Lower lobe of right lung (tissue), 2 donors: Measurements from ENCODE around the gene IQCN. TPM values are rescaled to one million over a fixed set of nuclear protein-coding genes. Genes with fewer than 3 reads are reported as not detected.
A peak's percentile ranks its signal among the peaks of the same experiment; 100 is the strongest.

Experiments
- ATAC-seq, 2 donors: fragments of 200-7000 bp; cut with Tn5 transposase; one replicate each; pipeline ENCODE4 v1.9.1; 2020 to 2022; ENCODE audit warnings: mild to moderate bottlenecking in 2 of 2, moderate library complexity in 2 of 2
- DNase-seq: peaks from one replicate; pipeline ENCODE4 v3.0.0-alpha.2; 2020
- H3K27ac ChIP-seq: fragments of 200-600 bp; one replicate; pipeline ENCODE4 v1.8.0; 2022
- H3K27me3 ChIP-seq: fragments of 200-600 bp; one replicate; pipeline ENCODE4 v1.8.0; 2022; ENCODE audit warnings: low read depth
- H3K36me3 ChIP-seq: fragments of 200-600 bp; one replicate; pipeline ENCODE4 v1.8.0; 2022; ENCODE audit warnings: mild to moderate bottlenecking
- H3K4me1 ChIP-seq: fragments of 200-600 bp; one replicate; pipeline ENCODE4 v1.8.0; 2022
- H3K4me3 ChIP-seq: fragments of 200-600 bp; one replicate; pipeline ENCODE4 v1.8.0; 2022; ENCODE audit warnings: mild to moderate bottlenecking
- H3K9me3 ChIP-seq: fragments of 200-600 bp; one replicate; pipeline ENCODE4 v1.8.0; 2022
- intact Hi-C: fragments of 100-400 bp; cut with DNase I; formaldehyde crosslinking; loops from one replicate; pipeline ENCODE4 v1.11.0; 2022
- total RNA-seq: library from RNA; stranded (reverse); fragmentation: NEBNext Ultra II Directional; extraction: Animal tissue kit (Norgen Biotek cat#: 25700); gene quantifications from one replicate; pipeline ENCODE4 v1.2.1, GENCODE V29; 2021
- TF ChIP-seq, protein P1 (sequence below): fragments of 200-600 bp; IDR thresholded peaks from one replicate; pipeline ENCODE4 v1.8.0; 2022; ENCODE audit warnings: antibody characterized with exemption, mild to moderate bottlenecking
- donor health status: DM: no; HTN: yes; CAD: no; lungs with severe emphysema.

IQCN gene
- total RNA-seq, 1 donor from 2014 or later: 4.1 TPM

DNA sequence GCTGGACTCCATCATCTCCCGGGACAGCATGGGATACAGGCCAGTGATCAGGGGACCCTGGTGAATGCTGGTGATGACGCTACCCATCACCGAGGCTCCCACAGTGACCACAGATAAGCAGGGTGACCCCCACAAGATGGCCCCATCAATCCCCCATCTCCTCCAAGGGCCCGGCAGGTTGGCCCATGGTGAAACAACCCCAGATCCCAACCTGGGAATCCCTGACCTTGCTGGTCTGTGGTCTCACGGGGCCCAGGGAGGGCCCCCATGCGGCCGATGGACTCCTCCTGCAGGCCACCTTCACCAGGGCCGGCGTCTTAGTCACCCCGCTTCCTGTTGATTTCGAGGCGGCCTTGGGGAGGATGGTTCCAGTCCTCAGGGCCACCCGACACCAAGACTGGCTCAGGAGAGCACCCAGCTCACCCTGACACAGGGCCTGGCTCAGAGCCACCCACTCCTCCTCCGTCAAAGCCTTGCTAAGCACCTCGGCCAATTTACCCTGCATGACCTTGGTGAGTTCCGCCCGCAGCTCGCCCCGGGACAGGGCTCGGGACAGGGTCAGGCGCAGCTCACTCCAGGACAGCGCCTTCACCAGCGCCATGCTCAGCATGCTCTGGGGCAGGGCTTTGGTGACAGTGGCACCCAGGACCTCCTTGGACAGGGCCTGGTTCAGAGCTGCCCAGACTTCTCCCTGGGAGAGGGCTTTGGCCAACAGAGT, 10.0 kb downstream of the IQCN start:
- H3K27ac ChIP-seq: no peak overlapping the region
- ATAC-seq: peak in 1 of 2 donors; percentile 1
- H3K27me3 ChIP-seq: no peaks in the 10 kb centered on the region
- no peak overlapping the region for H3K4me3 ChIP-seq
- TF ChIP-seq, protein P1, sequence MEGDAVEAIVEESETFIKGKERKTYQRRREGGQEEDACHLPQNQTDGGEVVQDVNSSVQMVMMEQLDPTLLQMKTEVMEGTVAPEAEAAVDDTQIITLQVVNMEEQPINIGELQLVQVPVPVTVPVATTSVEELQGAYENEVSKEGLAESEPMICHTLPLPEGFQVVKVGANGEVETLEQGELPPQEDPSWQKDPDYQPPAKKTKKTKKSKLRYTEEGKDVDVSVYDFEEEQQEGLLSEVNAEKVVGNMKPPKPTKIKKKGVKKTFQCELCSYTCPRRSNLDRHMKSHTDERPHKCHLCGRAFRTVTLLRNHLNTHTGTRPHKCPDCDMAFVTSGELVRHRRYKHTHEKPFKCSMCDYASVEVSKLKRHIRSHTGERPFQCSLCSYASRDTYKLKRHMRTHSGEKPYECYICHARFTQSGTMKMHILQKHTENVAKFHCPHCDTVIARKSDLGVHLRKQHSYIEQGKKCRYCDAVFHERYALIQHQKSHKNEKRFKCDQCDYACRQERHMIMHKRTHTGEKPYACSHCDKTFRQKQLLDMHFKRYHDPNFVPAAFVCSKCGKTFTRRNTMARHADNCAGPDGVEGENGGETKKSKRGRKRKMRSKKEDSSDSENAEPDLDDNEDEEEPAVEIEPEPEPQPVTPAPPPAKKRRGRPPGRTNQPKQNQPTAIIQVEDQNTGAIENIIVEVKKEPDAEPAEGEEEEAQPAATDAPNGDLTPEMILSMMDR: no peak
- no peaks in the 10 kb centered on the region for H3K4me1 ChIP-seq
- intact Hi-C loops: no loop called here
- peaks cover 41% of the 10 kb centered on the region for H3K36me3 ChIP-seq
- no peaks in the 10 kb centered on the region for H3K9me3 ChIP-seq
- DNase-seq: no peak

DNA sequence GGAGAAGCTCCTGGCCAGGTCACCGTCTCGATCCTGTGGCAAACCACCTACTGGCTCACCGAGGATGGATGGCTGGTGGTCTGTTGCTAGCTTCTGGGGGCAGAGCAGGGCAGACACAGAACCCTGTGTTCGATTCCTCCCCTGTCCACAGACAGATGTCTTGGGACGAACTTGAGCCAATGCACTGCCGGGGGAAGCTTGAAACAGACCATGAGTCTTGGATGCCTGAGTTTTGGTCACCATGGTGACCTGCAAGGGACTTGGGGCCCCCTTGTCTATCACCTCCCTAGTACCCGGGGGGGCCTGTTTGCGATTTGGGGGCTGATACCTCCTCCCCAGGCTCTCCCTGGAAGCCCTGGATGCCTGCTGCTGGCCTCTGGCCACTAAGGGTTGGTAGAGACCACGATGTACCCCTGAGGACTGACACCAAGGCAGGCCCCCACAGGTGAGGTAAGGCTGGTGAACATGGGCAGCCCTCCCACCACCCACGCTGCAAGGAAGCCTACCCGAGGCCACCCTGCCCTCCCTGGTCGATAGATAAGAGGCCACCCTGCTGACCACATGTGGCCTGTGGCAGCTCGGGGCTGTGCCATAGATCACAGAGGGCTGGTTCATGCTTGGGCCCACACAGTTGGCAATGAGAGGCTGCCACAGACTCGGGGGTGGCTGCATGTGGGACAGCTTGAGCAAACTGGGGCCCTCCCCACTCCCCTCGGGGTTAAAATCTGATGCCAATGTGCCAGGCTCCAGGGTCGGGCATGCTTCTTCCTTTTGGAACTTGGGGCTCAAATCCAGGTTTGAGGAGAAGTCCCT, 10.7 kb downstream of the IQCN start:
- TF ChIP-seq, protein P1: no peak
- peaks cover 41% of the 10 kb centered on the region for H3K36me3 ChIP-seq
- ATAC-seq: no peak
- H3K9me3 ChIP-seq: no peaks in the 10 kb centered on the region
- H3K27me3 ChIP-seq: no peaks in the 10 kb centered on the region
- no peak overlapping the region for H3K4me3 ChIP-seq
- no peak for DNase-seq
- no peaks in the 10 kb centered on the region for H3K4me1 ChIP-seq
- intact Hi-C loops: no loop called here
- H3K27ac ChIP-seq: no peak overlapping the region

DNA sequence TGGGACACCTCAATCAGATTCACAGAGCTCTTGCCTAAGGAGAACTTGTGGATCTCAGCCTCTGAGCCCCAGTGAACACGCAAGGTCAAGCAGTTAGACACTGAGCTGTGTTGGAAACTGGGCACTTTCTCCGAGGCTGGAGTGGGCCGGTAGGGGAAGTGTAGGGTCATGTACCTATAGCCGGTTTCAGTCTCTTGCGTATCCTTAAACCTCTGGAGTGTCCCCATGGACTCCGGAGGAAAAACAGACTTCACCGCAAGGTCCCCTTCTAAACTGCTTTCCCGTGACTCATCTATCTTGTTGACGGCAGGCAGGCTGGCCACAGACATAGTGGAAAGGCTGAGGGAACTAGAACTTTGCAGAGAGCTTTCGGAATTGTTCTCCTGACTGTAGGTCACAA, 11.3 kb downstream of the IQCN start:
- no peak overlapping the region for H3K27ac ChIP-seq
- ATAC-seq (no peak), DNase-seq (no peak)
- no peaks in the 10 kb centered on the region for H3K27me3 ChIP-seq
- H3K36me3 ChIP-seq: peaks cover 41% of the 10 kb centered on the region
- H3K9me3 ChIP-seq: no peaks in the 10 kb centered on the region
- no peak overlapping the region for H3K4me3 ChIP-seq
- TF ChIP-seq, protein P1: no peak
- no peaks in the 10 kb centered on the region for H3K4me1 ChIP-seq
- intact Hi-C loops: no loop called here

DNA sequence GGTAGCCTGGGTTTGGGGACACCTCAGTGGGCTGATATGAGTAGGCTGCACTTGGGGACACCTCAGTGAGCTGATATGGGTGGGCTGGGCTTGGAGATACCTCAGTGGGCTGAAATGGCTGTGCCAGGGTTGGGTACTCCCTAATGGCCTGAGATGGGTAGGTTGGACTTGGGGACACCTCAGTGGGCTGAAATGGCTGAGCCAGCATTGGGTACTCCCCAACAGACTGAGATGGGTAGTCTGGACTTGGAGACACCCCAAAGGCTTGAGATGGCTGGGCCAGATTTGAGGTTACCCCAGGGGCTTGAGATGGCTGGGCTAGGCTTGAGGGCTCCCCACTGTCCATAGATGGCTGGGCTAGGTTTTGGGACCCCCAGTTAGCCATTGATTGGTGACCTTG, 12.1 kb downstream of the IQCN start:
- intact Hi-C loops: no loop called here
- TF ChIP-seq, protein P1: no peak

DNA sequence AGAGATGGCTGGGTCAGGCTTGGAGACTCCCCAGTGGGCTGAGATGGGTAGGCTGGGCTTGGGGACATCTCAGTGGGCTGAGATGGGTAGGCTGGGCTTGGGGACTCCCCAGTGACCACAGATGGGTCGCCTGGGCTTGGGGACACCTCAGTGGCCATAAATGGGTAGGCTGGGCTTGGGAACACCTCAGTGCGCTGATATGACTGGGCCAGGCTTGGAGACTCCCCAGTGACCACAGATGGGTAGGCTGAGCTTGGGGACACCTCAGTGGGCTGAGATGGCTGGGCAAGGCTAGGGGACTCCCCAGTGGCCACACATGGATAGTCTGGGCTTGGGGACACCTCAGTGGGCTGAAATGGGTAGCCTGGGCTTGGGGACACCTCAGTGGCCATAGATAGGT, 12.8 kb downstream of the IQCN start:
- peaks cover 38% of the 10 kb centered on the region for H3K36me3 ChIP-seq
- intact Hi-C loops: no loop called here

More for the DNA sequence above, 12.1 kb downstream of the IQCN start:
- ATAC-seq: no peak
- no peak overlapping the region for H3K27ac ChIP-seq
- no peak overlapping the region for H3K4me3 ChIP-seq
- H3K27me3 ChIP-seq: no peaks in the 10 kb centered on the region
- no peaks in the 10 kb centered on the region for H3K4me1 ChIP-seq
- no peaks in the 10 kb centered on the region for H3K9me3 ChIP-seq
- DNase-seq: no peak
- H3K36me3 ChIP-seq: peaks cover 40% of the 10 kb centered on the region

More for the DNA sequence above, 12.8 kb downstream of the IQCN start:
- TF ChIP-seq, protein P1: no peak
- Histone ChIP-seq H3K9me3 (no peaks in the 10 kb centered on the region), H3K27me3 (no peaks in the 10 kb centered on the region), H3K4me3 (no peak overlapping the region), H3K27ac (no peak overlapping the region), H3K4me1 (no peaks in the 10 kb centered on the region)
- no peak for DNase-seq
- no peak for ATAC-seq
